HS-27A (cell line): Measurements from ENCODE around the gene SSMEM1.
"Not testable (repeated sequence)": the region's sequence is repeated elsewhere in the genome, so short reads cannot be mapped to it uniquely, and the experiment has no call there.

Source experiments
- DNase-seq: peaks from one replicate; pipeline ENCODE4 v3.0.0-alpha.2; 2012; ENCODE audit warnings: low read depth, missing footprints

Gene SSMEM1

GRCh38 chr7:130213828-130214227 lies 6.2 kb downstream of the SSMEM1 start:
- DNase-seq, result no peak

DNA sequence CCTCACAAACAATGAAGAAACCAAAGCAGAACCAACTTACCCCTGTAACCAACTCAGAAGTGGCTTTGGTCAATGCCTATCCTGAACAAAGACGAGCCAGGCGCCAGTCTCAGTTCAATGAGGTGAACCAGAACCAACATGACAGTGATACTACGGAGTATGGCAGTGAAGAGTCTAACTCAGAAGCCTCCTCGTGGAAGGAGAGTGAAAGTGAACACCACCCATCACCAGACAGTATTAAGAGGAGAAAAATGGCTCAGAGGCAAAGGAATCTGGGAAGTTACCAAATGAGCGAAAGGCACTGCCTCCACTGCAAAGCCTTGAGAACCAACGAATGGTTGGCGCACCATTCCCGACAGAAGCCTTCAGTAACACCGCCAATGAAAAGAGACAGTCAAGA lies 8.4 kb downstream of the SSMEM1 start:
- DNase-seq, result no peak

DNA sequence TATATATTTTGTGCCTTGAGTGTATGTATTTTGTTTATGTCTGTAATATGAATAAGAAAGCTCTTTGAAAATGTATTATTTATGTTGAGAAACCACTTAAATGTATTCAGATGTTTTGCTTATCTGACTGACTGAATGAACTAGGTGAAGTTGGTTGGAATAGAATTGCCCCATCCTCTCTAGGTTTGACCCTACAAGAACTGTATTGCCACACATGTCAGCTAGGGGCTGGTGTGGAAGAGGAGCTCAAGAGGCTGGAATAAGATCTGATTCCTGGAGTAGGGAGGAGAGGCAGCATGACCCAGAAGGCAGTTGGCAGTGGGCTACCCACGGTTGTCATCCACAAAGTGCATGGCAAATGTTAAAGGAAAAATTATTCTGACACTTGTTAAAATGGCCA lies 9.1 kb downstream of the SSMEM1 start:
- no peak for DNase-seq

- no peak for DNase-seq
Observed at GRCh38 chr7:130218806-130219620, 11.4 kb downstream of the SSMEM1 start.

- no peak for DNase-seq
Observed at GRCh38 chr7:130219871-130220270, 12.2 kb downstream of the SSMEM1 start.

DNA sequence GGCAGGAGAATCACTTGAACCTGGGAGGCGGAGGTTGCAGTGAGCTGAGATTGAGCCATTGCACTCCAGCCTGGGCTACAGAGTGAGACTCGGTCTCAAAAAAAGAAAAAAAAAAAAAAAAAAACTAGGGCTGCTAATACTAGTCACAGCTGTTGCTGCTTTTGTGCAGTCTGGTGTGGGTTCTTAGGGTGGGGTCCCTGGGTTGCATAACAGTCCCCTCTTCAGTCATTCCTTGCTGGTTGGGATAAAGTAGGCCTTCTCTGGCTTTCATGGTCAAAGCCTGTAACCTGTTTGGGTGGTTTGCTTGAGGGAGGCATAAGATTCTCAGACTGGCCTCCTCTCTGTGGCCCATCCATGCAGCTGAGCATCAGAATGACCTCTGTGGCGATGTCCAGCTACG lies 14.1 kb downstream of the SSMEM1 start:
- DNase-seq, result no peak

DNA sequence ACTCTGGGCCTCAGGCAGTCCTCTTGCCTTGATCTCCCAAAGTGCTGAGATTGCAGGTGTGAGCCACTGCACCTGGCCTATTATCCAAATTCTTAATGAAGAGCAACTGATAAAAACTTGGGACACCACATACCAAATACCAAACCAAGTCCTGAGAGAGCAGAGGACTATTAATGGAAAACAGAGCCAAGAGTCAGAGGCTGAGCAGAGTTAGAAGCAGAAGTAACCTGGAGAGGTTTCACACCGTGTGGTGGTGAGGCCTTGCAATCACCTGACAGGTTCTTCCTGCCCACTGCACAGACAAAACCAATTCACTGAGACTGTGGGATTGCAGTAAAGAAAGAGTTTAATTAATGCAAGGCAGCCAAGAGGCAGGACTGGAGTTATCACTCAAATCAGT lies 16.0 kb downstream of the SSMEM1 start:
- no peak for DNase-seq

- DNase-seq, result no peak
Observed at GRCh38 chr7:130224210-130224609, 16.6 kb downstream of the SSMEM1 start.

DNA sequence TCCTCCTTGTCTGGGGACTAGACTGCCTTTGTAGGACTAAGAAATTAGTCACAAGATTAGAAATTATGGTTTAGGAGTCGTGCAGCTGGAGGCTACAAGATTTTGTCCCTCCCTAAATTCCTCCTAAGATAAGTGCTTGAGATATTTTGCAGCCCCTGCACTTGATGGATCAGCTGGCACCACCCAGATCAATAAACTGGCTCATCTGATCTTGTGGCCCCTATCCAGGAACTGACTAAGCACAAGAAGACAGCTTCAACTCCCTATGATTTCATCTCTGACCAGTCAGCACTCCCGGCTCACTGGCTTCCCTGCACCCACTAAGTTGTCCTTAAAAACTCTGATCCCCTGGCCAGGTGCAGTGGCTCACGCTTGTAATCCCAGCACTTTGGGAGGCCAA lies 17.3 kb downstream of the SSMEM1 start:
- DNase-seq, result not testable (repeated sequence)

- DNase-seq, result no peak
Observed at GRCh38 chr7:130226333-130226732, 18.7 kb downstream of the SSMEM1 start.

DNA sequence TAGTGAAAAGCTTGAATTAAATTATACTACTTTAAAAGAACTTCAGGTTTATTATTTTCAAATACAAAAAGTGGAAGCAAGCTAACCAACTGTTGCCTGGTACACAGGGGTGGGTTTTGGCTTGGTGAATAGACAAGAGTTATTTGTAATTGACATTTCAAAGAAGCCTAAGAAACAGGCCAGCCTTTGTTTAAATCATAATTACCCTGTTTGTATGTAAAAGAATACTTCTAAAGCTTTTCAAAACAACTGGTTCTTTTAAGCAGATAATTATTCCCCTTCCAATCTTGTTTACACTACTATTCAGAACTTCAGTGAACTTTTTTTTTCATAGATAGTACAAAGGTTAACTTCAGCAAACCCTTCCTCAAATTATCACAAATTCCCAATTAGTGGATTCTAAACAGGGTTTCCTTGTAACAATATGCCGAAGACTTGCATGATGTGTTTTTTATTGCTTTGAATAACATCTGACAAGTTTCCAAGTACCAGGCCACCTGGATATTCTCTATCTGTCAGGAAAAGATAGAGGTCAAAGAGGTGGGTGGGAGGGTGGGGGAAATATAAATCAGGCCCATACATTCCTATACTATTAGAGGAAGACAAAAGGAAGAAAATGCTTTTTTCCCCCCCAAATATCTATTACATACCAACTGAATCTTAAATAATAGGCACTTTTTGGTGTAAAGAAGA lies 20.4 kb downstream of the SSMEM1 start:
- DNase-seq, result no peak

- DNase-seq, result no peak
Observed at GRCh38 chr7:130228840-130229502, 21.3 kb downstream of the SSMEM1 start.

- DNase-seq, result not testable (repeated sequence)
Observed at GRCh38 chr7:130229981-130230380, 22.3 kb downstream of the SSMEM1 start.

GRCh38 chr7:130231792-130232191 lies 24.1 kb downstream of the SSMEM1 start:
- DNase-seq, result no peak

DNA sequence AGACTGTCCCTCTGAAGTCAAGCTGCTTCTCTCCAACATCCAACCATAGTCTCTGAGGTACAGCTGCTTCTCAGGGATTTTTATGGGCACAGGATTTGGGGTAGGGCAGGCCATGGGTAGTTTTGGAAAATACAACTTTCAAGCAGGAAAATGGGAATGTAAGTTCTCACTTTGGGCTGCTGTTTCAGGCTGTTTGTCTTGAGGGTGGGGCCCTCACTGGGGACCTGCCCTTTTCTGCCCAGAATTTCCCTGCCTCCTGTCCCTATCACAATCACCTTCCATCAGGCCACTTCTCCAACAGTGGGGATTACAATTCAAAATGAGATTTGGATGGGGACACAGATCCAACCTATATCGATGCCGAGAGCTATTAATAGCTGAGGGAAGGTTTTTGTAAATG lies 24.5 kb downstream of the SSMEM1 start:
- DNase-seq, result no peak

- DNase-seq, result no peak
Observed at GRCh38 chr7:130234078-130234477, 26.4 kb downstream of the SSMEM1 start.

DNA sequence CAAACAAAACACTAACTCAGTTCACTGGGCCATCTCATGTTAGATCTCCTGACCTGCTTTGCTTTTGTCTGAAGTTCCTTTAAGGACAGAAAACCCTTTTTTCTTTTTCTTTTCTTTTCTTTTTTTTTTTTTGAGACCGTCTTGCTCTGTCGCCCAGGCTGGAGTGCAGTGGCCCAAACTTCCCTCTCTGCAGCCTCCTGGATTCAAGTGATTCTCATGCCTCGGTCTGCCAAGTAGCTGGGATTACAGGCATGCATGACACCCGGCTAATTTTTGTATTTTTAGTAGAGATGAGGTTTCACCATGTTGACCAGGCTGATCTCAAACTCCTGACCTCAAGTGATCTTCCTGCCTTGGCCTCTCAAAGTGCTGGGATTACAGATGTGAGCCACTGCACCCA lies 28.7 kb downstream of the SSMEM1 start:
- not testable (repeated sequence) for DNase-seq

- DNase-seq, result no peak
Observed at GRCh38 chr7:130240240-130240639, 32.6 kb downstream of the SSMEM1 start.

- DNase-seq, result peak; percentile 39
Observed at GRCh38 chr7:130242198-130243014, 34.7 kb downstream of the SSMEM1 start.

GRCh38 chr7:130243486-130243885 lies 35.8 kb downstream of the SSMEM1 start:
- not testable (repeated sequence) for DNase-seq

DNA sequence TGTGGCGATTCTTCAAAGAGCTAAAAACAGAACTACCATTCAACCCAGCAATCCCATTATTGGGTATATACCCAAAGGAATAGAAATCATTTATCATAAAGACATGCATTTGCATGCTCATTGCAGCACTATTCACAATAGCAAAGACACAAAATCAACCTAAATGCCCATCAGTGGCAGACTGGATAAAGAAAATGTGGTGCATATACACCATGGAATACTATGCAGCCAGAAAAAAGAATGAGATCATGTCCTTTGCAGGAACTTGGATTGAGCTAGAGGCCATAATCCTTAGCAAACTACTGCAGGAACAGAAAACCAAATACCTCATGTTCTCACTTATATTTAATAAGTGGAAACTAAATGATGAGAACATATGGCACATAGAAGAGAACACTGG lies 38.8 kb downstream of the SSMEM1 start:
- not testable (repeated sequence) for DNase-seq

- DNase-seq, result not testable (repeated sequence)
Observed at GRCh38 chr7:130248842-130249241, 41.2 kb downstream of the SSMEM1 start.
